Mesodermal cell (in vitro differentiated cells): Measurements from ENCODE around the gene CREB3L2.
"Not testable (repeated sequence)": the region's sequence is repeated elsewhere in the genome, so short reads cannot be mapped to it uniquely, and the experiment has no call there.

ENCODE experiments used
- H3K27ac ChIP-seq: 2 replicates; pipeline ENCODE4 v1.7.0; 2013; ENCODE audit warnings: mild to moderate bottlenecking, low read depth, low read length, moderate library complexity; ENCODE audit not compliant: severe bottlenecking
- H3K36me3 ChIP-seq: 2 replicates; pipeline ENCODE4 v1.7.1; 2013; ENCODE audit warnings: mild to moderate bottlenecking, low read length, moderate library complexity; ENCODE audit not compliant: control insufficient read depth, insufficient read depth
- H3K4me1 ChIP-seq: one replicate; pipeline ENCODE4 v1.7.1; 2013; ENCODE audit warnings: mild to moderate bottlenecking, low read length; ENCODE audit not compliant: insufficient read depth, control insufficient read depth, poor library complexity, severe bottlenecking
- H3K4me3 ChIP-seq: 2 replicates; pipeline ENCODE4 v1.7.0; 2013; ENCODE audit warnings: low read length, control low read depth, mild to moderate bottlenecking; ENCODE audit not compliant: insufficient read depth, poor library complexity, severe bottlenecking; ENCODE audit errors: extremely low read depth
- H3K9me3 ChIP-seq: 2 replicates; pipeline ENCODE4 v1.7.1; 2013; ENCODE audit warnings: mild to moderate bottlenecking, low read length, moderate library complexity; ENCODE audit not compliant: control insufficient read depth
- WGBS, 2 experiments: methylation state at CpG; one replicate each; pipeline ENCODE4 v1.1.5; 2013; ENCODE audit warnings: missing lambda C conversion rate in 2 of 2; ENCODE audit not compliant: insufficient coverage in 2 of 2; 5-methylcytosine and 5-hydroxymethylcytosine counted together

The CREB3L2 gene

DNA sequence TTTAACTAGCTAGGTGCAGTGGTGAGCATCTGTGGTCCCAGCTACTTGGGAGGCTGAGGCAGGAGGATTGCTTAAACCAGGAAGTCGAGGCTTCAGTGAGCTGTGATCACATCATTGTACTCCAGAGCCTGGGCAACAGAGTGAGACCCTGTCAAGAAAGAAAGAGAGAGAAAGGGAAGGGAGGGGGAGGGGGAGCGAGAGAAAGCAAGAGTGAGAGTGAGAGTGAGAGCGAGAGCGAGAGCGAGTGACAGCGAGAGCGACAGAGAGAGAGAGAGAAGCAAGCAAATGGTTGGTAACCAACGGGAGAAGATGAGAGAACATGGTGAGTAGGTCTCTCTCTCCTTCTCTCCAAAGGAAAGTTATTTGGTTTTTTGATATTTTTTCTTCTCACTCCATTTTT is 85.3 kb downstream of the CREB3L2 start:
- WGBS, 2 experiments: 90 to 93% methylated on average over 7 of the region's 8 CpGs
- peak overlapping the region; percentile 88 for H3K27ac ChIP-seq
- peaks cover 75% of the 10 kb centered on the region for H3K36me3 ChIP-seq

DNA sequence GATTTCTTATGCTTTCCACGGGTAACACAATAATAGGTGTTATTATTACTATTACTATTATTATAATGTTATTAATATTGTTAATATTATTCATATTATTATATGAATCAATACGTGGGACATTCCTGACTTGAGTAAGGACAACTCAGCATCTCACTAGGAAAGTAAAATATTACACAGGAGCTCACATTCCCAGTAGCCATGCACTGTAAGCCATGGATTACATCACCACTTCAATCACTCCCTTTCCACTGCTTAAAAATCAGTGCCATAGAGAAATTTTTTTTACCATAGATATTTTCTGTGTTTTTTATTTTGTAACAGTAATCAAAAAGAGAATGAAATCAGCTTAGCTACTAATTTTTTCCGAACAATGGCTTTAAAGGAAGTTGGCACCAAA is 86.6 kb downstream of the CREB3L2 start:
- no peaks in the 10 kb centered on the region for H3K9me3 ChIP-seq
- H3K4me3 ChIP-seq: no peak overlapping the region
- no CpG with 5 or more reads among the region's 3 CpGs for WGBS, 2 experiments
- no peak overlapping the region for H3K27ac ChIP-seq
- H3K4me1 ChIP-seq: peaks cover 19% of the 10 kb centered on the region
- H3K36me3 ChIP-seq: peaks cover 76% of the 10 kb centered on the region

More for the DNA sequence above, 85.3 kb downstream of the CREB3L2 start:
- Histone ChIP-seq H3K9me3 (no peaks in the 10 kb centered on the region), H3K4me1 (peaks cover 20% of the 10 kb centered on the region), H3K4me3 (no peak overlapping the region)

DNA sequence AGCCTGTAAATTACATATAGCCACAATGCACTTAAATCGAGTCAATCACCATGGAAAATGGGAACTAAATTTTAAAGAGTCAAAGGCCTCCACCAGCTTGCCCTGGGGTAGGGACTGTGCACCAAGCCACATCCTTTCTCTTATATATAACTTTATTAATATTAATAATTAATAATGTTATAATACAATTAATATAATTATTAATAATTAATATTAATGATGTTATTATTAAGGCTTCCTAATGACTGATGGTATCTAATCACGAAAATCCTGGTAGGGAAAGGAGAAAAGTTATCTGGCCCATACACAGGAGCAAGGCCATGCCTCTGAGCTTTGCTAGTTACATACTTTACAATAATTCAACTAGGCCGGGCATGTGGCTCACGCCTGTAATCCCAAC is 87.9 kb downstream of the CREB3L2 start:
- 83 to 100% methylated on average over 2 of the region's 4 CpGs for WGBS, 2 experiments
- Histone ChIP-seq H3K4me3 (no peak overlapping the region), H3K27ac (no peak overlapping the region), H3K36me3 (peaks cover 80% of the 10 kb centered on the region), H3K4me1 (peaks cover 16% of the 10 kb centered on the region), H3K9me3 (no peaks in the 10 kb centered on the region)

DNA sequence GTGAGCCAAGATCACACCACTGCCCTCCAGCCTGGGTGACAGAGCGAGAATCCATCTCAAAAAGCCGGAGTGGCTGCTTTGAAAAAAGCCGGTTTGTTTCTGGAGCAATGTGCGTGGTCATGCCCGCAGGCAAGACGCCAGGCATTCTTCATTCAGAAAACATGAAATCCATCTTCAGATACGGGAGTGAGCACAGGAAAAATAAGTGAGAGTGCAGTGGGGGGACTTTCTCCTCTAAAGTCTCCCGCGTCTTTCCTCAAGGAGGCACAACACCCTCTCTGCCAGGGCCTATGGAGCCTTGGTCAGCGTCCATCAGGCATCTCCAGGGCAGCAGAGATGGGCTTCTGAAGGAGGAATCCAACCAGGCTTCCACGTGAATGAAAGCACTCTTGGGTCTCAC is 92.8 kb downstream of the CREB3L2 start:
- WGBS, 2 experiments: 96 to 98% methylated on average over 9 to 11 of the region's 11 CpGs
- Histone ChIP-seq H3K36me3 (peaks cover 82% of the 10 kb centered on the region), H3K27ac (no peak overlapping the region), H3K9me3 (peaks cover 9% of the 10 kb centered on the region), H3K4me1 (no peaks in the 10 kb centered on the region), H3K4me3 (no peak overlapping the region)

DNA sequence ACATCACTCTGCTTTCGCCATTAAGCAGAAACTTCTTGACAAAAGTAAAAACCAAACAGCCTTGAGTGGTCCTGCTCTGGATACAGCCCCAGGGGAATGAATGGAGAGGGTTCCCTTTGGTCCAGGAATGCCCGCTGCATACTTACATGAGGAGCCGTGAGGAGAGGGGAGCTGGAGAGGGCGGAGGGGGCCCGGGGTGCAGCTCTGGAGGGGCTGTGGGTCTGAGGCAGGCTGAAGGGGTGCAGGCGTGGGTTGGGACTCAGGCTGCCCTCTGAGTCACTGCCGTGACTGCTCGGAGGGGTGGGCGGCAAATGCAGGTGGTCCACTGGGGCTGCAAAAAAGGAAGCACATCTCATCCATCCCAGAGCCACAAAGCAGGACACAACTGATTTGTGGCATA is 93.8 kb downstream of the CREB3L2 start:
- Histone ChIP-seq H3K4me3 (no peak overlapping the region), H3K9me3 (peaks cover 9% of the 10 kb centered on the region), H3K27ac (no peak overlapping the region), H3K4me1 (no peaks in the 10 kb centered on the region), H3K36me3 (peaks cover 80% of the 10 kb centered on the region)
- WGBS, 2 experiments: 91 to 100% methylated on average over 5 of the region's 9 CpGs

DNA sequence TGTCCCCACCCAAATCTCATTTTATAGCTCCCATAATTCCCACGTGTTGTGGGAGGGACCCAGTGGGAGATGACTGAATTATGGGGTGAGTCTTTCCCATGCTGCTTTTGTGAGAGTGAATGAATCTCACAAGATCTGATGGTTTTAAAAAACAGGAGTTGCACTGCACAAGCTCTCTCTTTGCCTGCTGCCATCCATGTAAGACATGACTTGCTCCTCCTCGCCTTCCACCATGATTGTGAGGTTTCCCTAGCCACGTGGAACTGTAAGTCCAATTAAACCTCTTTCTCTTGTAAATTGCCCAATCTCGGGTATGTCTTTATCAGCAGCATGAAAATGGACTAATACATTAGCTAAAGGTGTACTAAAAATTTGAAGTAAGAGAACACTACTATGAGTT is 95.2 kb downstream of the CREB3L2 start:
- not testable (repeated sequence) for H3K27ac ChIP-seq, H3K4me1 ChIP-seq, H3K4me3 ChIP-seq, H3K9me3 ChIP-seq
- WGBS, 2 experiments: 88 to 100% methylated on average over 1 of the region's 4 CpGs
- peaks cover 78% of the 10 kb centered on the region for H3K36me3 ChIP-seq

DNA sequence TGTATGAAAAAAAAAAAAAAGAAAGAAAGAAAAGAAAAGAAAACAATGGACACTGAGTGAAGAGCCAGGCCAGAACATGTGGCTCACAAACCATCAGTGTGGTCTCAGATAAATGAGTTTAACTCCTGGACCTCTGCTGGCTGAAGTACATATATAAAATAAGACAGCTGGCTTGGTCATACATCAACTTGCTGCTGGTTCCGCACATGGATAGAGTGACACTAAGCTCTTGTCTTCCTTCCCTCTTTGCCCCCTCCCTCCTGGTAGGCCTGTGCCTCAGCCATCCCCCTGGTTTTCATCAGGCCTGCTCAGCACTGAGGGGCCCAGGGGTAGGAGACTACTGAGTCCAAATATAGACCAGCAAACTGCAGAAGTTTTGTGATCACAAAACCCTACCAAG is 97.1 kb downstream of the CREB3L2 start:
- Histone ChIP-seq H3K4me1 (peaks cover under 1% of the 10 kb centered on the region), H3K36me3 (peaks cover 74% of the 10 kb centered on the region), H3K9me3 (peaks cover 9% of the 10 kb centered on the region), H3K4me3 (no peak overlapping the region), H3K27ac (no peak overlapping the region)
- 78 to 100% methylated on average over 1 of the region's 1 CpG for WGBS, 2 experiments

DNA sequence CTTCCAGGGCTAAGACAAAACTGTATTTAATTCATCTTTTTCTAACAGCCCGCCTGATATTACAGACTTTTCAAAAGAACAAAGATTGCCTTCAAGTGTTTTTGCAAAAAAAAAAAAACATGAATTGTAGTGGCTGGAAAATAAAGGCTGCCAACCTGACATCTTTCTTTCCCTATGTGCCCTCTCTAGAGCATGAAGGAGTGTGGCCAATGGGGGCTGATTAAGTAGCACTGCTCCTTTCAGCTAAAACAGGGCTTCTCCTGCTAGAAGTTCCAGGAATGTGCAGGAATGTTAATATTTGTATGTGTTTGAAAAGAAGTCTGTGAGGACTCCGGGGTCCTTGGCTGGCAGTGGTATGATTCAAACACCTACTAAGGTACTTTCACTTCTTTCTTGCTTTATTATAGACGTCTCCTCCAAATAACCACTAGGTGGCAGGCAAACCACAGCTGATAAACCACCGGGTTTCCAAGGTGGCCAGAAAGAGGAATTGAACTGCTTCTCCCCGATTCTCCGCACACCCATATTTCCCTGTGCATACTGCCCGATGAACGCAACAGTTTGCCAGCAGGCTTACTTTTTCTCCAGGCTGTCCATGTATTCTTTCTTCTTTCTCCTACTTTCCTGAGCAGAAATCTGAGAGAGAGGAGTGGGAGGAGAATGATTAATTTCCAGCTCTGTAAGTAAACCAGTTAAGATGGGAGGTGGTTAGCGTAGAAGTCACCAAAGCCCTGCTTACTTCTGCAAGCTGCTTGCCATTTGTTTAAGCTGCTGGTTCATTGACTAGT is 98.3 kb downstream of the CREB3L2 start:
- Histone ChIP-seq H3K36me3 (peaks cover 67% of the 10 kb centered on the region), H3K27ac (no peak overlapping the region), H3K4me3 (no peak overlapping the region), H3K9me3 (peaks cover 9% of the 10 kb centered on the region), H3K4me1 (peaks cover 8% of the 10 kb centered on the region)
- 47 to 69% methylated on average over 5 to 6 of the region's 9 CpGs for WGBS, 2 experiments

DNA sequence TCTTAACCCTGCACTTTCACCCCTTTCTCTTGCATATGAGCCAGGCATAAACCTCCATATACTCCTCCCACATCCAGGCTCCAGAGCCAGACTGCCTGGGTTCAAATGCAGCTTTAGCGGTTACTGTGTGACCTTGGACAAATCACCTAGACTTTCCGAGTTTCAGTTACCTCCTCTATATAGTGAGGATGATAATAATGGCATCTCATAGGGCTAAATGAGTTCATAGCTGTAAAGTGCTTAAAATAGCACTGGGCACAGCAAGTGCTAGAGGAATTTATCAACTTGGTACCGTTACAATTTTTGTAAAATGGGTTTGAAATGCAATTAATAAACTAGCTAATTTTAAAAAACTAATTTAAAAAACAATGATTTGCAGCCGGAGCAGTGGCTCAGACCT is 101.7 kb downstream of the CREB3L2 start:
- Histone ChIP-seq H3K4me1 (peaks cover 8% of the 10 kb centered on the region), H3K27ac (no peak overlapping the region), H3K9me3 (no peaks in the 10 kb centered on the region), H3K4me3 (no peak overlapping the region), H3K36me3 (peaks cover 66% of the 10 kb centered on the region)
- 80% methylated on average over 1 of the region's 4 CpGs; no CpG with 5 or more reads in 1 of the 2 experiments for WGBS, 2 experiments

DNA sequence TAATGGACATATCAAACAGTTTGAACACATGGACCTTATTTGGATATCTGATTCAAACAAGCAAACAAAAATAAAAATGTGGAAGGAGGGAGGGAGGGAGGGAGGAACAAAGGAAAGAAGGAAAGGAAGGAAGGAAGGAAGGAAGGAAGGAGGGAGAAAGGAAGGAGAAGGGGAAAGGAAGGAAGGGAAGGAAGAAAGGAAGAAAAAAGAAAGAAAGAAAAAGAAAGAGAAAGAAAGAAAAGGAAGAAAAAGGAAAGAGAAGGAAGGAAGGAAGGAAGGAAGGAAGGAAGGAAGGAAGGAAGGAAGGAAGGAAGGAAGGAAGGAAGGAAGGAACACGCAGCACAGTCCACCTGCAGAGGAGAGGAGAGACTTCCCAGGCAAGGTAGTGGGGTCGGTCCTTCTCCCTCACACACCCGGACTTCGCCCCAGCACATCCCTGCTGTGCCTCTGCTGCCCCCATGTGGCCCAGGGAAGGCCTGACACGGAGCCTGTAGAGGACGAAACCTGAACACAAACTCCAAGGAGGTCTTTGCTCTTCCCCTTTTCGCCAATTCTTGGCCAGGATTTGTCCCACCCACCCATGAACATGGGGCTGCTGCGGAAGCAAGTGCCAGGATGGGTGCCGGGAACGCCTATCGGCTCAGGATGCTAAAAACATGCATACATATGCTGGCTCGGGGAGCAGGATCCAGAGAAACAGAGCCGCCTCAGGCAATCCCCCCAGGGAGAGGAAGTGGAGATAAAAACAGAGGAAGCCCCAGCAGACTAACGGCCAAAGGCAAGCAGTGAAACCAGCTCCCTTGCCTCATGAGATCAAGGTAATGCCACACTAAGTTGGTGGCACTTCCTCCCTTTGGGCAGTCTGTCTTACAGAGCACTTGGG is 102.8 kb downstream of the CREB3L2 start:
- H3K9me3 ChIP-seq: no peaks in the 10 kb centered on the region
- peaks cover 77% of the 10 kb centered on the region for H3K36me3 ChIP-seq
- peaks cover 8% of the 10 kb centered on the region for H3K4me1 ChIP-seq
- no peak overlapping the region for H3K27ac ChIP-seq
- WGBS, 2 experiments: 5 to 12% methylated on average over 8 to 11 of the region's 14 CpGs
- H3K4me3 ChIP-seq: no peak overlapping the region
